Effector CD8-positive, alpha-beta T cell (primary cell): ENCODE measurements around the gene VWF.

ENCODE experiments used
- DNase-seq: peaks from one replicate; lab custom pipeline; 2025; lab: John Stamatoyannopoulos, UW

VWF gene

GRCh38 chr12:6076776-6077691 is 47.4 kb downstream of the VWF start:
- no peak for DNase-seq

GRCh38 chr12:6076346-6076745 is 48.1 kb downstream of the VWF start:
- no peak for DNase-seq

- DNase-seq = no peak
Measured at GRCh38 chr12:6074979-6075585, 49.4 kb downstream of the VWF start.

GRCh38 chr12:6074427-6074826 is 50.0 kb downstream of the VWF start:
- no peak for DNase-seq

- DNase-seq = no peak
Measured at GRCh38 chr12:6073426-6073825, 51.0 kb downstream of the VWF start.

GRCh38 chr12:6072302-6072752 is 52.1 kb downstream of the VWF start:
- no peak for DNase-seq

GRCh38 chr12:6071589-6071988 is 52.9 kb downstream of the VWF start:
- no peak for DNase-seq

GRCh38 chr12:6070472-6071257 is 53.8 kb downstream of the VWF start:
- DNase-seq = no peak

GRCh38 chr12:6069437-6070093 is 54.9 kb downstream of the VWF start:
- no peak for DNase-seq

GRCh38 chr12:6068227-6068626 is 56.2 kb downstream of the VWF start:
- no peak for DNase-seq

GRCh38 chr12:6067152-6067916 is 57.1 kb downstream of the VWF start:
- no peak for DNase-seq

- DNase-seq = no peak
Measured at GRCh38 chr12:6066651-6067050, 57.8 kb downstream of the VWF start.

GRCh38 chr12:6065863-6066199 is 58.6 kb downstream of the VWF start:
- no peak for DNase-seq

GRCh38 chr12:6065131-6065862 is 59.2 kb downstream of the VWF start:
- DNase-seq = no peak

- DNase-seq = peak; percentile 46
Measured at GRCh38 chr12:6062757-6063735, 61.4 kb downstream of the VWF start.

GRCh38 chr12:6062395-6062756 is 62.1 kb downstream of the VWF start:
- DNase-seq = no peak

GRCh38 chr12:6061660-6062059 is 62.8 kb downstream of the VWF start:
- no peak for DNase-seq

- DNase-seq = no peak
Measured at GRCh38 chr12:6059860-6060565, 64.5 kb downstream of the VWF start.

- no peak for DNase-seq
Measured at GRCh38 chr12:6059221-6059620, 65.2 kb downstream of the VWF start.
